HG03045 (cell line): ENCODE measurements around the gene PPM1D.
"Not testable (repeated sequence)": the region's sequence is repeated elsewhere in the genome, so short reads cannot be mapped to it uniquely, and the experiment has no call there.

Experiments used
- ATAC-seq: cut with Tn5 transposase; IDR thresholded peaks from one replicate; pipeline ENCODE4 v1.9.1; 2021; ENCODE audit warnings: mild to moderate bottlenecking, moderate library complexity; ENCODE audit not compliant: unreplicated experiment

Gene PPM1D

DNA sequence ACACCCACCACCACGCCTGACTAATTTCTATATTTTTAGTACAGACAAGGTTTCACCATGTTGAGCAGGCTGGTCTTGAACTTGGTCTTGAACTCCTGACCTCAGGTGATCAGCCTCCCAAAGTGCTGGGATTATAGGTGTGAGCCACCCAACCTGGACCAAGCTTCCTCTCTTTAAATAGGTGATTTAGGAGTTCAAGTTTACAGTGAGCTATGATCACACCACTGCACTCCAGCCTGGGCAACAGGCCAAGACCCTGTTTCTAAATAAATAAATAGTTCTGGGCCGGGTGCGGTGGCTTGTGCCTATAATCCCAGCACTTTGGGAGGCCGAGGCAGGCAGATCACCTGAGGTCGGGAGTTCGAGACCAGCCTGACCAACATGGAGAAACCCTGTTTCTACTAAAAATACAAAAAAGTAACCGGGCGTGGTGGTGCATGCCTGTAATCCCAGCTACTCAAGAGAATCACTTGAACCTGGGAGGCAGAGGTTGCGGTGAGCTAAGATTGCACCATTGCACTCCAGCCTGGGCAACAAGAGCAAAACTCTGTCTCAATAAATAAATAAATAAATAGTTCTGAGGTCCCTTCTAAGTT is 6.5 kb upstream of the PPM1D start:
- not testable (repeated sequence) for ATAC-seq

DNA sequence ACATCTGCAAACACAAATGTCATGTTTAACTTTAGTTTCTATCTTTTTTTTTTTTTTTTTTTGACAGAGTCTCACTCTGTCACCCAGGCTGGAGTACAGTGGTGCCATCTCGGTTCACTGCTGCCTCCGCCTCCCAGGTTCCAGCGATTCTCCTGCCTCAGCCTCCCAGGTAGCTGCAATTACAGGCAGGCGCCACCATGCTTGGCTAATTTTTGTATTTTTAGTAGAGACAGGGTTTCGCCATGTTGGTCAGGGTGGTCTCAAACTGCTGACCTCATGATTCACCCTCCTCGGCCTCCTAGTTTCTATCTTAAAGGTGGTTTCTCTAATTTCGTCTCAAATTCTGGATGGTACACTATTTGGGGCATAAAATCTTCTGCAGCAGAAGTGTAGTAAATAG is 5.8 kb upstream of the PPM1D start:
- ATAC-seq, result not testable (repeated sequence)

DNA sequence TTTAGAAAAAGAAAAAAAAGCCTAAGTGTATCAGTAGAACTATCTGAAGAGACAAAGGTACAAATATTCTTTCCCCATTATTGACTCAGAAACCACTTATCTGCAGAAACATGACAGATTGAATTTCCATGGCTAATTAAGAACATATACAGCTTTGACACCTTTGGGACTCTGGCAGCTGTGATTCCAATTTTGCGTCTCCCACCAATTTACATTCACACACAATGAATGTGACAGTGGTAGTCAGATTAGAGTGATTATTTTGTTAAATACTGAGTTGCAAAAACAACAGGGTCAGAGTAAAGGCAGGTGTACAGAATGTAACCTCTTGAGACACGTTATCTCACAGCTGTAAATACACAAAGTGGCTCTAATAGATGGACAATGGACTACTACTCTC is 5.3 kb upstream of the PPM1D start:
- no peak for ATAC-seq

DNA sequence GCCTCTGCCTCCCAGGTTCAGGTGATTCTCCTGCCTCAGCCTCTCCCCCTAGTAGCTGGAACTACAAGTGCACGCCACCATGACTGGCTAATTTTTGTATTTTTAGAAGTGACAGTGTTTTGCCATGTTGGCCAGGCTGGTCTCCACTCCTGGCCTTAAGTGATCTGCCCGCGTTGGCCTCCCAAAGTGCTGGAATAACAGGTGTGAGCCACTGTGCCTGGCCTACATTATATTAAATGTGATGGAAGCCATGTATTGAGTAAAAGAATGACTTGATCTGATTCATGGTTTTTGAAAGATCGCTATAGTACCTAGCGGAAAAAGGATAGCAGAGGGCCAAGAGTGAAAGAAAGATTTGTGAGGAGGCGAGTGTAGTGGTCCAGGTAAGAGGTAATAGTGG is 2.7 kb upstream of the PPM1D start:
- ATAC-seq, result no peak

DNA sequence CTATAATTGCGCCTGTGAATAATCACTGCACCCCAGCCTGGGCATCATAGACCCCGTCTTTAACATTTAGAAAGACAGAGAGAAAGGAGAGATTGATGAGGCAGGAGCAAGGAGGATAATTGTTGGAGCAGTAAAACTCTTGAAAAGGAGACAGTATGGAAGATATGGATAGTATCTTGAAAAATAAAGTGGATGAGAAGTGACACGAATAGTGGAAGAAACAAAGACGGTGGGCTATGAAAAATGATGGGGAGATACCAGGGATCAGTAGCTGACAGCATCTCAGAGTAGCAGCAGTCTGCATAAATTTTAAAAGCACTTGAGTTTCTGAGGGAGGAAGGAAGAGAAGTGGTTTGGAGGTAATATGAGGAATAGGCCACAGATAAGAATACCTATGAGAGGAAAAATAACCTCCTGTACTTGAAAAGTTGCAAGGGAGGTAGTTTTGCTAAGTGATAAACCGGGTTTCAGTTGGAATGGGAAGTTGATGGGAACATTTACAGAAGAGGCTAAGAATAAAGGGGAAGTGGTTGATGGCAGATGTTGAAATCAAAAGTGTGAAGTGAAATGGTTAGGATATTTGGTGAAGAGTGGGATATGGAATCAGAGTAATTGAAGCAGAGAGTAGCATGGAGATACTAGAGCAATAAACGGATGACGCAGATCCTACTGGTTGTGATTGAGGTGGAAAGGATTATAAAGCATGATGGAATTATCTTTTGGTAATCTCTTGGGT is 1.8 kb upstream of the PPM1D start:
- ATAC-seq, result no peak

DNA sequence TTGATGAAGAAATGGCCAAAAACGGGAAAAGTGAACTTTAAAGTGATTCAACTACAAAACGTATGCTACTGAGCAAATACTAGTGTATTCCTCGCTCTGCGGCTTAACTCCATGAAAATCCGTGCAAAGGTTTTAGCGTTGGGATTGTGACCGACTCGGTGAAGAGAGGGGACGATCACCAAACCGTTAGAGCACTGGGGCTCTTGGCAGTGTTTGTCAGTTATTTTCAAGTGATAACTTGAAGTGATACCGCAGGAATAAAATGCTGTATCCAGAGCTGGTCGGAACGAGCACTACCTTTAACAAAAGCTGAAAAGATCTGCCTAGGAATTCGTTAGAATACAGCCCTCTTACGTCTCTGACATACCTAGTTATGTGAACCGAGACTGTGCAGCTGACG is 773 bp upstream of the PPM1D start:
- ATAC-seq, result no peak

DNA sequence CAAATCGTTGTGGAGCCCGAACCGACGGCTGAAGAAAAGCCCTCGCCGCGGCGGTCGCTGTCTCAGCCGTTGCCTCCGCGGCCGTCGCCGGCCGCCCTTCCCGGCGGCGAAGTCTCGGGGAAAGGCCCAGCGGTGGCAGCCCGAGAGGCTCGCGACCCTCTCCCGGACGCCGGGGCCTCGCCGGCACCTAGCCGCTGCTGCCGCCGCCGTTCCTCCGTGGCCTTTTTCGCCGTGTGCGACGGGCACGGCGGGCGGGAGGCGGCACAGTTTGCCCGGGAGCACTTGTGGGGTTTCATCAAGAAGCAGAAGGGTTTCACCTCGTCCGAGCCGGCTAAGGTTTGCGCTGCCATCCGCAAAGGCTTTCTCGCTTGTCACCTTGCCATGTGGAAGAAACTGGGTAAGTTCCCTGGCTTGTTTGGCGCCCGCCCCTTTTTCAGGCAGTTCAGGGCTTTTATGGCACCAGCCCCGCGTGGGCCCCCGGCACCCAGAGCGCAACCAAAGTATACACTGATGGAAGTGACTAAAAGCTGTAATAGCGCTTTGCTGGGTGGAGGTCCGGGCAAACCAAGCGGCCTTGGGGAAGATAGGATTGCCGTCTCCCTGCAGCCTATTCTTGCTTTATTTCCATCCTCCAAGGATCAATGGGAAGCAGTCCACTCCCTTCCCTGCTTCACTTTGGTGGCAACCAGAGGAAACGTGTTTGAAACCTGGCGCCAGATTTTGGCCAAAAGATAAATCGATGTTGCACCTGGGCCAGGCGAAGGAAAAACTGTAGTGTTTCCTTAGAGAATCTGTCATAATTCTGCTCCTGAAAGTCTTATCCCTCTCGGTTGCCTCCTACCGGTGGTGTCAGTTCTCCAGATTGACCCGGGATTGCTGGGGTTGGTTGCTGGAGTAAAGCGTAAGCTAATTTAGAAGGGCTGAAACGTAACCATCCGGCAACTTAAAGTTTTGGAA is 775 bp downstream of the PPM1D start:
- ATAC-seq, result peak; percentile 14

- ATAC-seq, result no peak
These were observed 1.7 kb downstream of the PPM1D start for GRCh38 chr17:60601447-60602384.

DNA sequence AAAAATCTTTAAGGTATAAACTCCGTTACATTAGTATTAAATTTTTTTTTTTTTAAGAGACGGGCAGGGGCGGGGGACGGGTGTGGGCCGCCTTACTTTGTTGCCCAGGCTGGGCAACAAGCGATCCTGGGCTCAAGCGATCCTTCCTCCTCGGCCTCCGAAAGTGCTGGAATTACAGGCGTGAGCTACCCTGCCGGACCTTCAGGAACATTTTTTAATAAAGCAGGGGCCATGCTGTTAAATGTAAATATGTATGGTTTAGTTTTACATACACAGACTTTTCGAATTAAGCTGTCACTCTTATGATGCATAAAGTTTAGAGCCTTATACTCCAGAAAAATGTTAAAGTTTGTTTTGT is 2.4 kb downstream of the PPM1D start:
- no peak for ATAC-seq

DNA sequence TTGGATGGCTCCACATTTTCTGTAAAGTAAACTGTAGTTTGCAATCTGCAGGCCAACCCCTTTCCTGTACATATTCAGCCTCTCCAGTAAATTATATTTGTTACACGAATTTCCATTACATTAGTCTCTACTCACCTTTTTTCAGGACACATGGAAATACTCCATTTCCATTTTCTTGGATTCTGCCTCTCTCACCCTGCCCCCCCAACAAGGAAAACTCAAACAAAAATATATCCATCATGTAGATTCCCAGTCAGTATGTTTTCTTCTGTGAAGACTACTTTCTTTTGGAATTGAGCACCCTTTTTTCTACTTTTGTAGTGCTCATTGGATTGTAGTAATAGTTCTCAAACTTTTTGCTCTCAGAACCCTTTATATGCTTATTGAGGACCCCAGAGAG is 2.9 kb downstream of the PPM1D start:
- no peak for ATAC-seq

DNA sequence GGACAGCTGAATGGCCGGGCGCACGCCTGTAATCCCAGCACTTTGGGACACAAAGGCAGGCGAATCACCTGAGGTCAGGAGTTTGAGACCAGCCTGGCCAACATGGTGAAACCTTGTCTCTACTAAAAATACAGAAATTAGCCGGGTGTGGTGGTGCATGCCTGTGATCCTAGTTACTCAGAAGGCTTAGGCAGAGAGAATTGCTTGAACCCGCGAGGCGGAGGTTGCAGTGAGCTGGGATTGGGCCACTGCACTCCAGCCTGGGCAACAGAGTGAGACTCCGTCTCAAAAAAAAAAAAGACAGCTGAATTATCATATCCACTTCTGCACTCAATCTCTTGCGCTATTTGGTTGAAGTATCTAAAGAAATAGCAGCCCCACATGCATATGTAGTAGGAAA is 3.5 kb downstream of the PPM1D start:
- not testable (repeated sequence) for ATAC-seq

GRCh38 chr17:60604686-60605334 is 4.8 kb downstream of the PPM1D start:
- no peak for ATAC-seq

- no peak for ATAC-seq
These were observed 6.0 kb downstream of the PPM1D start for GRCh38 chr17:60606036-60606435.

GRCh38 chr17:60610473-60610872 is 10.5 kb downstream of the PPM1D start:
- no peak for ATAC-seq

DNA sequence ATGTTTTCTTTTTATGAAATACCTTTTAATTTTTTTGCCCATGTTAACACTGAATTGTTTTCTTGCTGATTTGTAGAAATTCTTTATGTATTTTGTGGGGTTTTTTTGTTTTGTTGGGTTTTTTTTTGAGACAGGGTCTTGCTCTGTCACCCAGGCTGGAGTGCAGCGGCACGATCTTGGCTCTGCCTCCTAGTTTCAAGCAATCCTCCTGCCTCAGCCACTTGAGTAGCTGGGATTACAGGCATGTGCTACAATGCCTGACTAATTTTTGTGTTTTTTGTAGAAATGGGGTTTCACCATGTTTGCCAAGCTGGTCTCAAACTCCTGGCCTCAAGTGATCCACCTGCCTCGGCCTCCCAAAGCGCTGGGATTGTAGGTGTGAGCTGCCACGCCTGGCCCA is 11.3 kb downstream of the PPM1D start:
- not testable (repeated sequence) for ATAC-seq

- no peak for ATAC-seq
These were observed 13.3 kb downstream of the PPM1D start for GRCh38 chr17:60613325-60613724.

GRCh38 chr17:60613796-60614195 is 13.8 kb downstream of the PPM1D start:
- ATAC-seq, result not testable (repeated sequence)

- ATAC-seq, result not testable (repeated sequence)
These were observed 14.3 kb downstream of the PPM1D start for GRCh38 chr17:60614247-60614646.

- no peak for ATAC-seq
These were observed 15.1 kb downstream of the PPM1D start for GRCh38 chr17:60615108-60615507.

DNA sequence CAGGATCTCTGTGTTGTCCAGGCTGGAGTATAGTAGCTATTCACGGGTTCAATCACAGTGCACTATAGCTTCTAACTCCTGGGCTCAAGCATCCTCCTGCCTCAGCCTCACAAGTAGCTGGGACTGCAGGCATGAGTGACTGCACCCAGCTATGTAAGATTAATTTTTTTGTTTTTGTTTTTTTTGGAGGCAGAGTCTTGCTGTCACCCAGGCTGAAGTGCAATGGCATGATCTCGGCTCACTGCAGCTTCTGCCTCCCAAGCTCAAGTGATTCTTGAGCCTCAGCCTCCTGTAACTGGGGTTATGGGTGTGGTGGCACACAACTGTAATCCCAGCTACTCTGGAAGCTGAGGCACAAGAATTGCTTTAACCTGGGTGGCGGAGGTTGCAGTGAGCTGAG is 15.8 kb downstream of the PPM1D start:
- no peak for ATAC-seq
